HEK293 (cell line): ENCODE measurements around the gene ZNF234.

ENCODE experiments used
- TF ChIP-seq, protein P1 (sequence below): fragments of 450-650 bp; formaldehyde crosslinking; IDR thresholded peaks from 2 replicates; pipeline ENCODE4 v1.5.0; 2017; ENCODE audit warnings: missing biosample characterization, missing genetic modification characterization, borderline replicate concordance
- TF ChIP-seq, protein P2 (sequence below): fragments of 450-650 bp; formaldehyde crosslinking; IDR thresholded peaks from 2 replicates; pipeline ENCODE4 v1.5.1; 2016; ENCODE audit warnings: missing biosample characterization, missing genetic modification characterization

DNA sequence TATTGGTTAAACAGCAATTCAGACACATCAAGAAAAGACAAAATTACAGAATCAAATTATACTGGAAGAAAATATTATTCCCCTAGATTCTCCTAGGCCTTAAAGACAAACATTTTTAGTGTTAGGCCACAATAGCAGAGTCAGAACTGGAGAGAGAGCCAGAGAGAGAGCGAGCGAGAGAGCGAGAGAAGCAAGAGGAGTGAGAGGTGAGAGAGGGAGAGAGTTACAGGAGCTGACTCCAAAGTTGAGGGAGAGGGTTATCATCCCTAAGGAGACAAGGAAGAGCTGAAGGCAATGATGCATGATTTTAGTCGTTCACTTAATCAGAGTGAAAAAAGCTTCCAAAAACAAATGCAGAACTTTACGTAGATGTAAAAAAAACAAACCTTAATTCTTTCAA is 50.8 kb downstream of the ZNF234 start:
- TF ChIP-seq, protein P1, sequence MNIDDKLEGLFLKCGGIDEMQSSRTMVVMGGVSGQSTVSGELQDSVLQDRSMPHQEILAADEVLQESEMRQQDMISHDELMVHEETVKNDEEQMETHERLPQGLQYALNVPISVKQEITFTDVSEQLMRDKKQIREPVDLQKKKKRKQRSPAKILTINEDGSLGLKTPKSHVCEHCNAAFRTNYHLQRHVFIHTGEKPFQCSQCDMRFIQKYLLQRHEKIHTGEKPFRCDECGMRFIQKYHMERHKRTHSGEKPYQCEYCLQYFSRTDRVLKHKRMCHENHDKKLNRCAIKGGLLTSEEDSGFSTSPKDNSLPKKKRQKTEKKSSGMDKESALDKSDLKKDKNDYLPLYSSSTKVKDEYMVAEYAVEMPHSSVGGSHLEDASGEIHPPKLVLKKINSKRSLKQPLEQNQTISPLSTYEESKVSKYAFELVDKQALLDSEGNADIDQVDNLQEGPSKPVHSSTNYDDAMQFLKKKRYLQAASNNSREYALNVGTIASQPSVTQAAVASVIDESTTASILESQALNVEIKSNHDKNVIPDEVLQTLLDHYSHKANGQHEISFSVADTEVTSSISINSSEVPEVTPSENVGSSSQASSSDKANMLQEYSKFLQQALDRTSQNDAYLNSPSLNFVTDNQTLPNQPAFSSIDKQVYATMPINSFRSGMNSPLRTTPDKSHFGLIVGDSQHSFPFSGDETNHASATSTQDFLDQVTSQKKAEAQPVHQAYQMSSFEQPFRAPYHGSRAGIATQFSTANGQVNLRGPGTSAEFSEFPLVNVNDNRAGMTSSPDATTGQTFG (tag by site-specific recombination) = no peak
- TF ChIP-seq, protein P2, sequence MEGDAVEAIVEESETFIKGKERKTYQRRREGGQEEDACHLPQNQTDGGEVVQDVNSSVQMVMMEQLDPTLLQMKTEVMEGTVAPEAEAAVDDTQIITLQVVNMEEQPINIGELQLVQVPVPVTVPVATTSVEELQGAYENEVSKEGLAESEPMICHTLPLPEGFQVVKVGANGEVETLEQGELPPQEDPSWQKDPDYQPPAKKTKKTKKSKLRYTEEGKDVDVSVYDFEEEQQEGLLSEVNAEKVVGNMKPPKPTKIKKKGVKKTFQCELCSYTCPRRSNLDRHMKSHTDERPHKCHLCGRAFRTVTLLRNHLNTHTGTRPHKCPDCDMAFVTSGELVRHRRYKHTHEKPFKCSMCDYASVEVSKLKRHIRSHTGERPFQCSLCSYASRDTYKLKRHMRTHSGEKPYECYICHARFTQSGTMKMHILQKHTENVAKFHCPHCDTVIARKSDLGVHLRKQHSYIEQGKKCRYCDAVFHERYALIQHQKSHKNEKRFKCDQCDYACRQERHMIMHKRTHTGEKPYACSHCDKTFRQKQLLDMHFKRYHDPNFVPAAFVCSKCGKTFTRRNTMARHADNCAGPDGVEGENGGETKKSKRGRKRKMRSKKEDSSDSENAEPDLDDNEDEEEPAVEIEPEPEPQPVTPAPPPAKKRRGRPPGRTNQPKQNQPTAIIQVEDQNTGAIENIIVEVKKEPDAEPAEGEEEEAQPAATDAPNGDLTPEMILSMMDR = no peak
